IPS-18a (cell line): ENCODE measurements around the gene OR11H7.
"Not testable (repeated sequence)": the region's sequence is repeated elsewhere in the genome, so short reads cannot be mapped to it uniquely, and the experiment has no call there.

Experiments used
- H3K27ac ChIP-seq: one replicate; pipeline ENCODE4 v1.5.1; 2013; ENCODE audit warnings: low read length
- H3K27me3 ChIP-seq: one replicate; pipeline ENCODE4 v1.6.1; 2013; ENCODE audit warnings: mild to moderate bottlenecking, low read length; ENCODE audit not compliant: control insufficient read depth, insufficient read depth
- H3K36me3 ChIP-seq: one replicate; pipeline ENCODE4 v1.6.1; 2013; ENCODE audit warnings: low read depth, low read length; ENCODE audit not compliant: control insufficient read depth
- H3K4me1 ChIP-seq: one replicate; pipeline ENCODE4 v1.6.1; 2013; ENCODE audit warnings: low read depth, low read length; ENCODE audit not compliant: control insufficient read depth
- H3K4me3 ChIP-seq: one replicate; pipeline ENCODE4 v1.5.1; 2013; ENCODE audit warnings: low read length
- H3K9ac ChIP-seq: one replicate; pipeline ENCODE4 v1.6.1; 2013; ENCODE audit warnings: mild to moderate bottlenecking, low read length, moderate library complexity
- H3K9me3 ChIP-seq: one replicate; pipeline ENCODE4 v1.6.1; 2013; ENCODE audit warnings: low read depth, low read length; ENCODE audit not compliant: control insufficient read depth

OR11H7 gene

DNA sequence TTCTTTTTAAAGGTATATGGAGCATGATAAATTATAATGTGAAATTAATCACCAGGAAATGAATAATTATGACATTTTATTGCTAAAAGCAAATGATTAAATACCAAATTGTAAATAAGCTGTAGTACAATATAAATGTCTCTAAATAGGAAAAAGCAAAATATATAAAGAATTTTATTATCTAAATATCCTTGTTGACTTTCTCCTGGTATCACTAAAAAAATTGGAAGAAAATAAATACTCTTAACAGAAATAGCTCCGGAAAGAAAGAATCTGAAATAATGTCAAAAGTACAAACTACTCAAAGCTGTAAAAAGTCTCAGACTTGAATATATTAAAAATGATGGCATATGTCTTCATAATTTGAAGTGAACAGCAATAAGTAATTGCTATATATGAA, at the start of gene OR11H7:
Gene OR11H7, plus strand, starts transcription at position 301 of the 400 bp plus-strand sequence.
- Histone ChIP-seq H3K36me3 (no peaks in the 10 kb centered on the region), H3K9me3 (peaks cover 46% of the 10 kb centered on the region), H3K27ac (no peak within 1 kb of the TSS), H3K9ac (no peak within 1 kb of the TSS), H3K4me1 (no peaks in the 10 kb centered on the region), H3K4me3 (no peak within 1 kb of the TSS), H3K27me3 (no peaks in the 10 kb centered on the region)

DNA sequence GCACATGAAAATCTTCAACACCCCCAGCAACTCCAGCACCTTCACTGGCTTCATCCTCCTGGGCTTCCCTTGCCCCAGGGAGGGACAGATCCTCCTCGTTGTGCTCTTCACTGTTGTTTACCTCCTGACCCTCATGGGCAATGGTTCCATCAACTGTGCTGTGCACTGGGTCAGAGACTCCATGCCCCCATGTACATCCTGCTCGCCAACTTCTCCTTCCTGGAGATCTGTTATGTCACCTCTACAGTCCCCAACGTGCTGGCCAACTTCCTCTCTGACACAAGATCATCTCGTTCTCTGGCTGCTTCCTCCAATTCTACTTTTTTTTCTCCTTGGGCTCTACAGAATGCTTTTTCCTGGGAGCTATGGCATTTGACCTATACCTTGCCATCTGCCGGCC, 49.6 kb upstream of the OR11H7 start:
- no peak overlapping the region for H3K4me3 ChIP-seq
- no peak overlapping the region for H3K27ac ChIP-seq
- peaks cover 70% of the 10 kb centered on the region for H3K9me3 ChIP-seq
- no peaks in the 10 kb centered on the region for H3K4me1 ChIP-seq
- no peaks in the 10 kb centered on the region for H3K36me3 ChIP-seq
- no peaks in the 10 kb centered on the region for H3K27me3 ChIP-seq
- no peak overlapping the region for H3K9ac ChIP-seq

DNA sequence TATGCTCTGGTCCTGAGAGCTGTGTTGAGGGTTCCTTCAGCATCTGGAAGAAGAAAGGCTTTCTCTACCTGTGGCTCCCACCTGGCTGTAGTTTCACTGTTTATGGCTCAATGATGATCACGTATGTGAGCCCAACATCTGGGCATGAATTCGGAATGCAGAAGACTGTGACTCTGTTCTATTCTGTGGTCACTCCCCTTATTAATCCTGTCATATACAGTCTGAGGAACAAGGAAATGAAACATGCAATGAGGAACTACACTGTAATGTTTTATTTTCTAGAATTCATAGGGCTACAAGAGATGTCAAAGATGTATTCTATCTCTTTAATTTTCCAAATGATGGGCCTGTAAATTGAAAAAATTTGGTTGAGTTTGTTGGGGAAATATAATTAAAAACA, 48.9 kb upstream of the OR11H7 start:
- Histone ChIP-seq H3K4me3 (no peak overlapping the region), H3K9me3 (peaks cover 75% of the 10 kb centered on the region), H3K36me3 (no peaks in the 10 kb centered on the region), H3K27me3 (no peaks in the 10 kb centered on the region), H3K4me1 (no peaks in the 10 kb centered on the region), H3K9ac (no peak overlapping the region), H3K27ac (no peak overlapping the region)

DNA sequence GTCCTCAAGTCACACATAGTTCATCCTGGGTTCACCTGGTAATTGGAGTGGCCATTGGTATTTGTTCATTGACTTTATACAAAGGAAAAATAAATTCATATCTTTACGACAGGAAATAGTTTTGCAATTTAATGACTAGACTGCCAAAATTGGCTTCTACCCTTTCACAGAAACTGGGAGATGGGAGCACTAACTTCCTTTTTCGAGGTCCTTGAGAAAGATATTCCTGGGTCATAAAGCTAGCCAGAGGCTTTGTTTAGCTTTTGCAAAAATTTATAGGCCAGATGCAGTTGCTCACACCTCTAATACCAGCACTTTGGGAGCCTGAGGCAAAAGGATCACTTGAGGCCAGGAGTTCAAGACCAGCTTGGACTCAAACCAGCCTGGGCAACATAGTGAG, 48.3 kb upstream of the OR11H7 start:
- Histone ChIP-seq H3K27ac (no peak overlapping the region), H3K36me3 (no peaks in the 10 kb centered on the region), H3K9ac (no peak overlapping the region), H3K4me3 (no peak overlapping the region), H3K4me1 (no peaks in the 10 kb centered on the region), H3K27me3 (no peaks in the 10 kb centered on the region), H3K9me3 (peaks cover 73% of the 10 kb centered on the region)

DNA sequence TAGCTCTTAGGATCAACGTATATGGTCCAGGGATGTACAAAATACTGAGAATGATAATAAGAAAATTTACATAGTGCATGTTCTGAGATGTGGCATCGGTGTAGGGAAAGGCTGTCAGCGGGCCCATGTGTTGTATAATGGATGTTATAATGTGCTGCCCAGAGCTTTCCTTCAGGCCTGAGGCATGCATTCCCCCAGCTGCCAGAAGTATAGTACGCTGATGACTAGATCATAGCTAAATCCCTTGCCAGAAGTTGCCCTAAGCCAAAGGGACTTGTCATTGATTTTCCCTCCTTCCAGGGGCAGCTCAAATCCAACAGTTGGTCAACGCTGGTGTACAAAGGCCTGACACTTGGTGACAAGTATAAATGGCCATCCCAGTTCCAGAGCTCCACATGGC, 44.6 kb upstream of the OR11H7 start:
- Histone ChIP-seq H3K9ac (no peak overlapping the region), H3K4me1 (no peaks in the 10 kb centered on the region), H3K27ac (no peak overlapping the region), H3K9me3 (peaks cover 76% of the 10 kb centered on the region), H3K27me3 (no peaks in the 10 kb centered on the region), H3K36me3 (no peaks in the 10 kb centered on the region), H3K4me3 (no peak overlapping the region)

DNA sequence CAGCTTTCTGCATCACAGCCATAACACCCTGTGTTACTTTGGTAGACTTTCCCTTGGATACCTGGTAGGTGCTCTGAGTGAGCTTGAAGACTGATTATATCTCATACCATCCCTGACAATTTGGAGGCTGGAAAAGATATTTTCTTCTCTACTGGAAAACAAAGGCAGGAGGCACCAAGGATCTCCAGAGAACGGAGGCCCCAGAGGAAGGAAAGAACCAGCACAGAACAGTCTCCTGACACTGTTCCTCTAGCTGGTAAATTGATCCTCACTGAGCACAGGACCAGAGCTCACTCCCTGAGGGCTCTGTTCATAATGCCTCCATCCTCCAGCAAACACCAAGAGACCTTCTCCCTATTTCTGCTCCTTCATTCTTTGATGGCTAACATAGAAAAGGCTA, 38.2 kb upstream of the OR11H7 start, which contains the start of gene OR11G2:
Gene OR11G2, plus strand, starts transcription at position 301 of the 400 bp plus-strand sequence. CDS start 6,542 bp downstream, outside the sequence.
- no peaks in the 10 kb centered on the region for H3K27me3 ChIP-seq
- H3K9ac ChIP-seq = no peak within 1 kb of the TSS
- no peak within 1 kb of the TSS for H3K27ac ChIP-seq
- H3K9me3 ChIP-seq = peaks cover 85% of the 10 kb centered on the region
- H3K4me3 ChIP-seq = no peak within 1 kb of the TSS
- no peaks in the 10 kb centered on the region for H3K36me3 ChIP-seq
- H3K4me1 ChIP-seq = no peaks in the 10 kb centered on the region

DNA sequence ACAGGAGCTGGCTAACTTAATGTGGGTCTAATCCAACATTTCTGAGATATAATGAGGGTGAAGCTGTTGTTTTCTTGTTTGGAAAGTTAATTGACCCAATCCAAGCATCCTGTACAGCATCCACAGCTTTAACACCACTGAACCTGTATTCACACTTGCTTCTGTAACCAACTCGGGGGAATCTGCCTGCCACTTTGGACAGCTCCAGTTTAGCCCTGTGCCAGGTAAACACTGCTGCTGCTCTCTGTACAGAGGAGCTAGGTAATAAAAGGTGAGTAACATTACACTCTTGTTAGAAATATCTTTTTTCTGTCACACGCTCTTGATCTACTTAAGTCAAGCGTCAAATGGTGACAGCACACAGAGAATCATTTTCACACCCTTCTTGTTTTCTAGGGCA, 37.4 kb upstream of the OR11H7 start:
- no peaks in the 10 kb centered on the region for H3K27me3 ChIP-seq
- H3K36me3 ChIP-seq = no peaks in the 10 kb centered on the region
- no peak overlapping the region for H3K4me3 ChIP-seq
- H3K9ac ChIP-seq = no peak overlapping the region
- H3K4me1 ChIP-seq = no peaks in the 10 kb centered on the region
- no peak overlapping the region for H3K27ac ChIP-seq
- H3K9me3 ChIP-seq = peaks cover 85% of the 10 kb centered on the region

DNA sequence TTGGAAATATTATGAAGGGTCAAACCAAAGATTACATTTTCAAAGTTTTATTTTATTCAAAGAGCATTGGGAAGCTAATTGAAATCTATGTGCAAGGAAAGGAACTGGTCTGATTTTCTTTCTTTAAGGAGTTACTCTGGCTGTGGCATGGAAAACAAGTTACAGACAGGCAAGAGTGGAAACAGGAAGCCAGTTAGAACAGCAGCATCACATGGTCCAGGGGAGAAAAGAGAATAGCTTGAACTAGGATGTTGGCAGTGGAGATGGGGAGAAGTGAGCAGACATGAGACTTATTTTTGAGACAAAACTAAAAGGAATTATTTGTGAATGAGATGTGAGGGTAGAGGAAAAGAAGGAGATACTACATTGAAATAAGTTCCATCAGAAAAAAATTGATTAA, 34.7 kb upstream of the OR11H7 start:
- Histone ChIP-seq H3K9ac (no peak overlapping the region), H3K27me3 (no peaks in the 10 kb centered on the region), H3K4me1 (no peaks in the 10 kb centered on the region), H3K9me3 (peaks cover 82% of the 10 kb centered on the region), H3K27ac (no peak overlapping the region), H3K4me3 (no peak overlapping the region), H3K36me3 (no peaks in the 10 kb centered on the region)

DNA sequence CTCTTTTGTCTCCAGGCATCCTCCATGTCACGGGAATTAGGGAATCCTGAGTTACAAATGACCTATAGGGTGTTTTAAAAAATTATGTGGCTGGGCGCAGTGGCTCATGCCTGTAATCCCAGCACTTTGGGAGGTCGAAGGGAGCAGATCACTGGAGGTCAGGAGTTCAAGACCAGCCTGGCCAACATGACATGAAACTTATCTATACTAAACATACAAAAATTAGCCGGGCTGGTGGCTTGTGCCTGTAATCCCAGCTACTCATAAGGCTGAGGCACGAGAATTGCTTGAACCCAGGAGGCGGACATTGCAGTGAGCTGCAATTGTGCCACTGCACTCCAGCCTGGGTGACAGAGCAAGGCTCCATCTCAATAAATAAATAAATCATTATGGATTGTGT, 33.6 kb upstream of the OR11H7 start:
- H3K36me3 ChIP-seq, H3K27ac ChIP-seq, H3K9ac ChIP-seq, H3K4me3 ChIP-seq, H3K27me3 ChIP-seq, H3K4me1 ChIP-seq: not testable (repeated sequence)
- peaks cover 82% of the 10 kb centered on the region for H3K9me3 ChIP-seq

DNA sequence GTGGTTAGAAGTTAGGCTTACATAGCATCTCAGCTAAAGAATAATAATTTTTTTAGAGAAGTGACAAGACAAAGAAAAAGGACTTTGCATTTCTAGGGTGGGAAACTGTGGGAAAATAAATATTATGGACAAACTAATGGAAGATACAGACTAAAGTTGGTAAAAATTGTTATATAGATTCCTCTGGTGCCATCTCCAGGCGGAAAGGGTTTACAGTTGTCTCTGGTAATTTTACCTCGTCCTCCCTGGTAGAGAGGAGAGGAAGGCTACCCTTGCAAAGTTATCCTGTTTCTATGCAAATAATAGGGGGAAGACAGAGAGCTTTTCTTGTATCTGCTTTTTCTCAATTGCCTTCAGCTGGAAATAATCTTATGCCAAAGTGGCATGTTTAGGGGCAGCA, 32.9 kb upstream of the OR11H7 start:
- Histone ChIP-seq H3K27me3 (no peaks in the 10 kb centered on the region), H3K36me3 (no peaks in the 10 kb centered on the region), H3K9ac (no peak overlapping the region), H3K4me3 (no peak overlapping the region), H3K9me3 (peaks cover 82% of the 10 kb centered on the region), H3K27ac (no peak overlapping the region), H3K4me1 (no peaks in the 10 kb centered on the region)

DNA sequence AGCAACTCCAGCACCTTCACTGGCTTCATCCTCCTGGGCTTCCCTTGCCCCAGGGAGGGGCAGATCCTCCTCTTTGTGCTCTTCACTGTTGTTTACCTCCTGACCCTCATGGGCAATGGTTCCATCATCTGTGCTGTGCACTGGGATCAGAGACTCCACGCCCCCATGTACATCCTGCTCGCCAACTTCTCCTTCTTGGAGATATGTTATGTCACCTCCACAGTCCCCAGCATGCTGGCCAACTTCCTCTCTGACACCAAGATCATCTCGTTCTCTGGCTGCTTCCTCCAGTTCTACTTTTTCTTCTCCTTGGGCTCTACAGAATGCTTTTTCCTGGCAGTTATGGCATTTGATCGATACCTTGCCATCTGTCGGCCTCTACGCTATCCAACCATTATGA, 31.3 kb upstream of the OR11H7 start:
- H3K36me3 ChIP-seq = no peaks in the 10 kb centered on the region
- H3K27me3 ChIP-seq = no peaks in the 10 kb centered on the region
- H3K9ac ChIP-seq = no peak overlapping the region
- H3K4me1 ChIP-seq = no peaks in the 10 kb centered on the region
- H3K9me3 ChIP-seq = peaks cover 71% of the 10 kb centered on the region
- no peak overlapping the region for H3K27ac ChIP-seq
- H3K4me3 ChIP-seq = no peak overlapping the region

DNA sequence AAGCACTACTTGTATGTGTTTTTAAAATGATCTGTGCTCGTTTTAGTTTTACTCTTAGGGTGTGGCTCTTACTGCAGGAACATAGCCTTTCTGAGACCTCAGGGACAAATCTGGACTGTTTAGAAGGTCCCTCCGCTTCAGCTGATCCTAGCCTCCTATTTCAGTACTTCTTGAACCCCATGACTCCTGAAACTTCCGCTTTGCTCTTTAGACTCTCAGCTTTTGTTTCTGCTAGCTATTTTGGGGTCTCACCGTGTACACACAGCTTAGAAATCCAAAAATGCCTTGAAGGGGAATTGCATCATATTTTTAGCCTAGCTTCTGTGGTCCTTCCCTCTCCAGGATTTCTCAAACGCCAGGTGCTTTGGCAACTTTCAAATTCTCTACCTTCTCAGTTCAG, 29.8 kb upstream of the OR11H7 start:
- Histone ChIP-seq H3K36me3 (no peaks in the 10 kb centered on the region), H3K4me1 (no peaks in the 10 kb centered on the region), H3K9ac (no peak overlapping the region), H3K4me3 (no peak overlapping the region), H3K27ac (no peak overlapping the region), H3K27me3 (no peaks in the 10 kb centered on the region), H3K9me3 (peaks cover 68% of the 10 kb centered on the region)
